Fibroblast of lung (primary cell): ENCODE data around the gene LPP. TPM values are rescaled to one million over a fixed set of nuclear protein-coding genes. Genes with fewer than 3 reads are reported as not detected.
A peak's percentile ranks its signal among the peaks of the same experiment; 100 is the strongest.

Experiments
- DNase-seq, 2 donors: peaks; one replicate each; pipeline versions ENCODE4 v3.0.0 to v3.0.0-alpha.2; 2010; ENCODE audit warnings: low read depth in 2 of 2
- H2AFZ ChIP-seq: 2 replicates; pipeline ENCODE4 v1.5.1; 2012; ENCODE audit warnings: low read length, control low read depth, inconsistent platforms
- H3K27ac ChIP-seq: 2 replicates; pipeline ENCODE4 v1.5.1; 2011; ENCODE audit warnings: low read length, control low read depth; ENCODE audit not compliant: insufficient read depth
- H3K27me3 ChIP-seq: 2 replicates; pipeline ENCODE4 v1.5.1; 2011; ENCODE audit warnings: mild to moderate bottlenecking, low read length; ENCODE audit not compliant: control insufficient read depth, insufficient read depth
- H3K36me3 ChIP-seq: 2 replicates; pipeline ENCODE4 v1.5.1; 2011; ENCODE audit warnings: low read length; ENCODE audit not compliant: control insufficient read depth, insufficient read depth
- H3K4me1 ChIP-seq: 2 replicates; pipeline ENCODE4 v1.5.1; 2011; ENCODE audit warnings: low read length; ENCODE audit not compliant: control insufficient read depth, insufficient read depth; ENCODE audit errors: extremely low read depth
- H3K4me2 ChIP-seq: 2 replicates; pipeline ENCODE4 v1.5.1; 2011; ENCODE audit warnings: low read length, control low read depth; ENCODE audit not compliant: insufficient read depth; ENCODE audit errors: extremely low read depth
- H3K4me3 ChIP-seq, 4 experiments: fragments of 200-600 bp in 1 of 4; sonication (generic) in 1 of 4; replicated peaks in 1 of 4; 2 replicates each; pipeline ENCODE4 v1.5.1; 2011 to 2016; ENCODE audit warnings: low read length in 4 of 4, low read depth in 3 of 4, mild to moderate bottlenecking in 3 of 4, control low read depth in 2 of 4, inconsistent platforms in 1 of 4, mixed read lengths in 1 of 4; ENCODE audit not compliant: insufficient read depth in 1 of 4; ENCODE audit errors: control extremely low read depth in 1 of 4
- H3K79me2 ChIP-seq: 2 replicates; pipeline ENCODE4 v1.5.1; 2012; ENCODE audit warnings: mild to moderate bottlenecking, low read length, inconsistent platforms; ENCODE audit not compliant: control insufficient read depth, insufficient read depth
- H3K9ac ChIP-seq: 2 replicates; pipeline ENCODE4 v1.5.1; 2011; ENCODE audit warnings: mild to moderate bottlenecking, low read length, control low read depth; ENCODE audit not compliant: insufficient read depth
- H3K9me3 ChIP-seq: 2 replicates; pipeline ENCODE4 v1.5.1; 2012; ENCODE audit warnings: low read depth, low read length; ENCODE audit not compliant: control insufficient read depth, insufficient read depth
- H4K20me1 ChIP-seq: 2 replicates; pipeline ENCODE4 v1.5.1; 2011; ENCODE audit warnings: low read length; ENCODE audit not compliant: control insufficient read depth, insufficient read depth; ENCODE audit errors: extremely low read depth
- CTCF ChIP-seq, 2 donors: IDR thresholded peaks in 1 of 2; conservative IDR thresholded peaks in 1 of 2; 1 replicate in 1 of 2; 2 replicates in 1 of 2; pipeline ENCODE4 v1.5.1; 2011 to 2012; ENCODE audit warnings: low read length in 2 of 2, control low read depth in 1 of 2, inconsistent platforms in 1 of 2, low read depth in 1 of 2, mild to moderate bottlenecking in 1 of 2
- EZH2 ChIP-seq: IDR thresholded peaks from 2 replicates; pipeline ENCODE4 v1.5.1; 2012; ENCODE audit warnings: low read length, control low read depth, mild to moderate bottlenecking; ENCODE audit errors: missing control alignments
- polyA plus RNA-seq, 2 donors: library from polyadenylated mRNA; depleted of rRNA in 1 of 2; stranded (reverse) in 1 of 2; unstranded in 1 of 2; fragments of >200 nt; gene quantifications; 2 replicates each; pipeline ENCODE4 v1.2.1, GENCODE V29; 2011 to 2012; ENCODE audit warnings: missing spikeins in 1 of 2
- total RNA-seq: library from RNA; depleted of rRNA; stranded (reverse); fragments of >200 nt; gene quantifications from 2 replicates; pipeline ENCODE4 v1.2.1, GENCODE V29; 2014

LPP gene
- total and polyA plus RNA-seq, 2 donors (not counting 1 experiment from before 2014, with no cell fraction given), result 69.0 to 124 TPM

- TF ChIP-seq CTCF (conservative IDR thresholded peaks at IDR 0.05 in 1 of 2, IDR thresholded peaks at IDR 0.05 in 1 of 2; ENCODE audit: low read depth in 1 of 2, low read length in 2 of 2) (no peak), EZH2 (no peak)
- H2AFZ ChIP-seq, result no peak overlapping the region
- H4K20me1 ChIP-seq, result no peaks in the 10 kb centered on the region
- H3K27me3 ChIP-seq, result no peaks in the 10 kb centered on the region
- no peaks in the 10 kb centered on the region for H3K36me3 ChIP-seq
- H3K4me2 ChIP-seq, result no peak overlapping the region
- no peak overlapping the region for H3K4me3 ChIP-seq
- peak; percentile 75 to 91 for DNase-seq
- H3K9me3 ChIP-seq, result no peaks in the 10 kb centered on the region
- H3K79me2 ChIP-seq, result no peaks in the 10 kb centered on the region
- no peak overlapping the region for H3K9ac ChIP-seq
- H3K27ac ChIP-seq, result no peak overlapping the region
- H3K4me1 ChIP-seq, result no peaks in the 10 kb centered on the region
These were observed 20.7 kb upstream of the LPP start for GRCh38 chr3:188133219-188133618.

- Histone ChIP-seq H2AFZ (no peak overlapping the region), H3K27ac (no peak overlapping the region)
- peak; percentile 23 to 76 for DNase-seq
These were observed 20.3 kb upstream of the LPP start for GRCh38 chr3:188133646-188134045.

GRCh38 chr3:188134079-188134478, 19.9 kb upstream of the LPP start:
- no peaks in the 10 kb centered on the region for H3K27me3 ChIP-seq
- no peaks in the 10 kb centered on the region for H3K36me3 ChIP-seq
- no peaks in the 10 kb centered on the region for H3K4me1 ChIP-seq
- no peak overlapping the region for H3K4me2 ChIP-seq
- no peak overlapping the region for H3K9ac ChIP-seq
- H3K79me2 ChIP-seq, result no peaks in the 10 kb centered on the region
- H3K9me3 ChIP-seq, result no peaks in the 10 kb centered on the region
- no peak overlapping the region for H2AFZ ChIP-seq
- no peak overlapping the region for H3K27ac ChIP-seq
- no peak for TF ChIP-seq EZH2
- no peak for TF ChIP-seq CTCF (conservative IDR thresholded peaks at IDR 0.05 in 1 of 2, IDR thresholded peaks at IDR 0.05 in 1 of 2; ENCODE audit: low read depth in 1 of 2, low read length in 2 of 2)
- no peaks in the 10 kb centered on the region for H4K20me1 ChIP-seq
- no peak for DNase-seq
- no peak overlapping the region for H3K4me3 ChIP-seq

More at GRCh38 chr3:188133646-188134045, 20.3 kb upstream of the LPP start:
- Histone ChIP-seq H3K79me2 (no peaks in the 10 kb centered on the region), H3K27me3 (no peaks in the 10 kb centered on the region), H3K36me3 (no peaks in the 10 kb centered on the region), H4K20me1 (no peaks in the 10 kb centered on the region), H3K4me2 (no peak overlapping the region), H3K4me3 (no peak overlapping the region), H3K9ac (no peak overlapping the region), H3K9me3 (no peaks in the 10 kb centered on the region), H3K4me1 (no peaks in the 10 kb centered on the region)
- TF ChIP-seq CTCF (conservative IDR thresholded peaks at IDR 0.05 in 1 of 2, IDR thresholded peaks at IDR 0.05 in 1 of 2; ENCODE audit: low read depth in 1 of 2, low read length in 2 of 2) (no peak), EZH2 (no peak)
